Omental fat pad (tissue), 4 donors: ENCODE data around the gene SMC4. TPM values are rescaled to one million over a fixed set of nuclear protein-coding genes. Genes with fewer than 3 reads are reported as not detected.

Experiments used
- ATAC-seq: fragments of 150-250 bp; one replicate; pipeline ENCODE4 v1.9.1; 2016; ENCODE audit warnings: mild to moderate bottlenecking, moderate library complexity; ENCODE audit not compliant: low FRiP score
- DNase-seq: peaks from one replicate; pipeline ENCODE4 v3.0.0-alpha.2; 2019; ENCODE audit warnings: low spot score
- total RNA-seq, 4 donors: library from RNA; depleted of rRNA; stranded (reverse); fragments of >200 nt; gene quantifications; one replicate each; pipeline ENCODE4 v1.1.0, GENCODE V29; 2016
- TF ChIP-seq, protein P1 (sequence below), 3 donors: fragments of 450-650 bp; IDR thresholded peaks; one replicate each; pipeline ENCODE4 v1.5.1; 2016 to 2017; ENCODE audit warnings: antibody characterized with exemption in 3 of 3, mild to moderate bottlenecking in 3 of 3, moderate library complexity in 2 of 3

Gene SMC4
- total RNA-seq, 4 donors from 2014 or later, result 12.7 to 33.1 (median 16.7) TPM

DNA sequence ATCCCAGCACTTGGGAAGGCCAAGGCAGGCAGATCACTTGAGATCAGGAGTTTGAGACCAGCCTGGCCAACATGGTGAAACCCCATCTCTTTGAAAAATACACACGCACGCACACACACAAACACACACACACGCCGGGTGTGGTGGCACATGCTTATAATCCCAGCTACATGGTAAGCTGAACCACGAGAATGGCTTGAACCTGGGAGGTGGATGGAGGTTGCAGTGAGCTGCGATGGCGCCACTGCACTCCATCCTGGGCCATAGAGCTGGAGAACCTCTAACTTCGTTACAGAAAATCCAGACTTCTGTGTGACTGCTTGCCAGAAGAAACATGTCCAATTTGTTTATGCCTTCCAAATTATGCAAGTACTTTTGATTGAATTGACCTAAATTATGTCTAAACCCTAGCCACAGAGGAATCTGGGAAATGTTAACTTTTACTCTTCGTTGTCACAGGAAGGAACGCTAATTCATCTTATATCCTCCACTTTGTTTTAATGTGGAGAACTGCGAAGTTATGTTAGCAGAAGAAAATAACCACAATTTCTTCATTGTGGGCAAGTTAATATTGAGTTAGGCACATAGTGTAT, 28.5 kb downstream of the SMC4 start:
- ATAC-seq (no peak), DNase-seq (no peak)
- TF ChIP-seq, protein P1, sequence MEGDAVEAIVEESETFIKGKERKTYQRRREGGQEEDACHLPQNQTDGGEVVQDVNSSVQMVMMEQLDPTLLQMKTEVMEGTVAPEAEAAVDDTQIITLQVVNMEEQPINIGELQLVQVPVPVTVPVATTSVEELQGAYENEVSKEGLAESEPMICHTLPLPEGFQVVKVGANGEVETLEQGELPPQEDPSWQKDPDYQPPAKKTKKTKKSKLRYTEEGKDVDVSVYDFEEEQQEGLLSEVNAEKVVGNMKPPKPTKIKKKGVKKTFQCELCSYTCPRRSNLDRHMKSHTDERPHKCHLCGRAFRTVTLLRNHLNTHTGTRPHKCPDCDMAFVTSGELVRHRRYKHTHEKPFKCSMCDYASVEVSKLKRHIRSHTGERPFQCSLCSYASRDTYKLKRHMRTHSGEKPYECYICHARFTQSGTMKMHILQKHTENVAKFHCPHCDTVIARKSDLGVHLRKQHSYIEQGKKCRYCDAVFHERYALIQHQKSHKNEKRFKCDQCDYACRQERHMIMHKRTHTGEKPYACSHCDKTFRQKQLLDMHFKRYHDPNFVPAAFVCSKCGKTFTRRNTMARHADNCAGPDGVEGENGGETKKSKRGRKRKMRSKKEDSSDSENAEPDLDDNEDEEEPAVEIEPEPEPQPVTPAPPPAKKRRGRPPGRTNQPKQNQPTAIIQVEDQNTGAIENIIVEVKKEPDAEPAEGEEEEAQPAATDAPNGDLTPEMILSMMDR (IDR thresholded peaks at IDR 0.05), result no peak

DNA sequence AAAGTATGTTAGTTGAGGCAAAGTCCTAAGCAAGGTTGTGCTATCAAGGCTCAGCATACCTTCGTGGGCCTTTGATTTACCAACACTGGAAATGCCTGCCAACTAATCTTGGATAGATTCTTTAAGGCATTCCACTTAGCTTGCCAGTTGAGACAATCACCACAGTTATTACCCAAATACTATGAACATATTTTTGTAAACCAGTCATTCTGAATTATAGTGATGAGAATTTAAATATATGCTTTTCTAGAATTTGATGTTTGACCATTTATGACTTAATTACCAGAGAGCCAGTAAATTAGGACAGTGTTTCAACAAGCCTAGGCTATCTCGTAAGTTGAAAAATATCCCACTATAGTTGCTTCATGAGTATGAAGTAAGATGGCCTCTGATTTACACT, 34.6 kb downstream of the SMC4 start:
- ATAC-seq (peak; percentile 77), DNase-seq (no peak)
- TF ChIP-seq, protein P1 (IDR thresholded peaks at IDR 0.05), result no peak

DNA sequence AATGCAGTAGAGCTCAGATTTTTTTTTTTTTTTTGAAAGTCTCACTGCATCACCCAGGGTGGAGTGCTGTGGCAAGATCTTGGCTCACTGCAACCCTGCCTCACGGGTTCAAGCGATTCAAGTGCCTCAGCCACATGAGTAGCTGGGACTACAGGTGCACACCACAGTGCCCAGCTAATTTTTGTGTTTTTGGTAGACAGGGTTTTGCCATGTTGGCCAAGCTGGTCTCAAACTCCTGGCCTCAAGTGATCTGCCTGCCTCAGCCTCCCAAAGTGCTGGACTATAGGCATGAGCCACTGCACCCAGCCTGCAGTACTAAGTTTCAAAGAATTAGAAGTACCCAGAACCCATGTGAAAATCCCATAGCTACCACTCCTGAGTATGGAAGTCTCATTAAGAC, 35.6 kb downstream of the SMC4 start:
- ATAC-seq, result no peak
- TF ChIP-seq, protein P1 (IDR thresholded peaks at IDR 0.05), result no peak
- no peak for DNase-seq

DNA sequence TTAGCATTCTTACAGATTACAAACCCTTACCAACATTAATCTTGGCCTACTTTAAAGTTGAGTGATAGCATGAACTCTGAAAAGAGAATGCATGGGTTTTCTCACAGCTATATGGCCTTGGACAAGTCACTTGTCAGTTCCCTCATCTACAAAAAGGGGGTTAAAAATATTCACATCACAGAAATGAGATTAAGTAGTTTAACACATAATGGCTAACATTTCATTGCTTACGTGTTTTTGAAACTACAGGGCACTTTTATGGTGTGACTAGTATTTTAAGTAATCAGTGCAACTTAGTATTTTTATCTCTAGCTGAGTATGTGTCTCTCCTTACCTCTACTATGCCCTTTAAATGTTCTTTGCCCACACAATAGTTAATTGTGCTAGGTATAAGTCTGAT, 36.3 kb downstream of the SMC4 start:
- TF ChIP-seq, protein P1 (IDR thresholded peaks at IDR 0.05), result no peak
- no peak for DNase-seq
- no peak for ATAC-seq

DNA sequence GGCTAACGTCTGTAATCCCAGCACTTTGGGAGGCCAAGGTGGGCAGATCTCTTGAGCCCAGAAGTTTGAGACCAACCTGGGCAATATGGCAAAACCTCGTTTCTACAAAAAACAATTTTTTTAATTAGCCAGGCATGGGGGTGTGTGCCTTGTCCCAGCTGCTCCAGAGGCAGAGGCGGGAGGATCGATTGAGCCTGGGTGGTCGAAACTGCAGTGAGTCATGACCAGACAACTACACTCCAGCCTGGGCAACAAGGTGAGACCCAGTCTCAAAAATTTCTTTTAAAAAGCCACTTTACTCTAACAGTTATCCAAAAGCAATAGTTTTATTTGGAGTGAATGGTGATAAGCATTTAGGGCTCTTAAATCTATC, 37.6 kb downstream of the SMC4 start:
- DNase-seq (no peak), ATAC-seq (no peak)
- TF ChIP-seq, protein P1 (IDR thresholded peaks at IDR 0.05), result no peak

DNA sequence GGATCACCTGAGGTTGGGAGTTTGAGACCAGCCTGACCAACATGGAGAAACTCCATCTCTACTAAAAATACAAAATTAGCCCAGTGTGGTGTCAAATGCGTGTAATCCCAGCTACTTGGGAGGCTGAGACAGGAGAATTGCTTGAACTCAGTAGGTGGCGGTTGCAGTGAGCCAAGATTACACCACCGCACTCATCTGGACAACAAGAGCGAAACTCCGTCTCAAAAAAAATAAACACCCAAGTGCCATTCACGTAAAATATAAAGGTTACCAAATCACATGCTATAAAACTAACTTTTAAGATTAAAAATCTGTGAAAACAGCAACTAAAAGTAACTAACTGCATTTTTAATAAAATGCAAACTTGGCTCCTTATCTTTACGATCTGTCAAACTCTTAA, 41.2 kb downstream of the SMC4 start:
- DNase-seq (no peak), ATAC-seq (no peak)
- TF ChIP-seq, protein P1 (IDR thresholded peaks at IDR 0.05), result no peak

DNA sequence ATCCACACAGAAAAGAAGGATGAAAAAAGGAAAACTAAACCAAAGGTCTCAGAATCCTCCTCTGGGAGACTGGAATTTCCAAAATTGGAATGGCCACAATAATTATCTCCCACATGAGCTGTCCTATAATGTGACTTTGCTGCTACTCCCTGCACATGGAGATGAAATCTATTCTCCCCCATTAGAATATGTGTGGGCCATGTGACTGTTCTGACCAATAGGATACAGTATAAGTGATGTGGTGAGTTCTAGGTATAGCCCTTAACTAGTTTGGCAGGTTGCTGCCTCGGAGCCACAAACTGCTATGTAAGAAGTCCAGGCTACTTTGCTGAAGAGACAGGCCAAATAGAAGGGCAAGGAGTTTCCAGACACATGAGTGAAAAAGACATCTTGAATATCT, 45.0 kb downstream of the SMC4 start:
- DNase-seq (no peak), ATAC-seq (no peak)
- TF ChIP-seq, protein P1 (IDR thresholded peaks at IDR 0.05), result no peak
